ENCODE data around the gene HIVEP2.

The HIVEP2 gene

GRCh38 chr6:142886431-142887170, 58.4 kb downstream of the HIVEP2 start:
- peak; percentile 79 for DNase-seq

- peak; percentile 70 for DNase-seq
These were observed 59.7 kb downstream of the HIVEP2 start for GRCh38 chr6:142885182-142885867.

- DNase-seq, result no peak
These were observed 60.6 kb downstream of the HIVEP2 start for GRCh38 chr6:142884214-142885035.

- DNase-seq, result no peak
These were observed 62.0 kb downstream of the HIVEP2 start for GRCh38 chr6:142883011-142883410.

GRCh38 chr6:142881761-142882160, 63.2 kb downstream of the HIVEP2 start:
- peak; percentile 40 for DNase-seq

GRCh38 chr6:142881290-142881689, 63.7 kb downstream of the HIVEP2 start:
- DNase-seq, result no peak

- DNase-seq, result no peak
These were observed 64.8 kb downstream of the HIVEP2 start for GRCh38 chr6:142880201-142880600.

- no peak for DNase-seq
These were observed 65.4 kb downstream of the HIVEP2 start for GRCh38 chr6:142879527-142879926.

- DNase-seq, result no peak
These were observed 65.9 kb downstream of the HIVEP2 start for GRCh38 chr6:142879076-142879475.

- DNase-seq, result no peak
These were observed 66.6 kb downstream of the HIVEP2 start for GRCh38 chr6:142878407-142878806.

GRCh38 chr6:142874676-142875075, 70.3 kb downstream of the HIVEP2 start:
- DNase-seq, result peak; percentile 42

GRCh38 chr6:142872376-142872775, 72.6 kb downstream of the HIVEP2 start:
- DNase-seq, result no peak

- DNase-seq, result peak; percentile 50
These were observed 73.1 kb downstream of the HIVEP2 start for GRCh38 chr6:142871910-142872331.

- no peak for DNase-seq
These were observed 74.1 kb downstream of the HIVEP2 start for GRCh38 chr6:142870787-142871415.

GRCh38 chr6:142868917-142869316, 76.1 kb downstream of the HIVEP2 start:
- no peak for DNase-seq

GRCh38 chr6:142867988-142868812, 76.8 kb downstream of the HIVEP2 start:
- peak; percentile 64 for DNase-seq

GRCh38 chr6:142867355-142867801, 77.6 kb downstream of the HIVEP2 start:
- DNase-seq, result peak; percentile 70

GRCh38 chr6:142863981-142864380, 81.0 kb downstream of the HIVEP2 start:
- no peak for DNase-seq

- no peak for DNase-seq
These were observed 83.3 kb downstream of the HIVEP2 start for GRCh38 chr6:142861711-142862110.

- DNase-seq, result no peak
These were observed 84.5 kb downstream of the HIVEP2 start for GRCh38 chr6:142860498-142860897.

GRCh38 chr6:142857796-142858555, 87.0 kb downstream of the HIVEP2 start:
- DNase-seq, result no peak

Data from hematopoietic multipotent progenitor cell treated with erythropoietin and hydrocortisone succinate and interleukin-3 and kit ligand, for 4 days (in vitro differentiated cells).